ENCODE measurements around the gene RPS6KA3. TPM values are rescaled to one million over a fixed set of nuclear protein-coding genes. Genes with fewer than 3 reads are reported as not detected.

Gene RPS6KA3
- total RNA-seq, 1 experiment from 2014 or later = 9.2 TPM

DNA sequence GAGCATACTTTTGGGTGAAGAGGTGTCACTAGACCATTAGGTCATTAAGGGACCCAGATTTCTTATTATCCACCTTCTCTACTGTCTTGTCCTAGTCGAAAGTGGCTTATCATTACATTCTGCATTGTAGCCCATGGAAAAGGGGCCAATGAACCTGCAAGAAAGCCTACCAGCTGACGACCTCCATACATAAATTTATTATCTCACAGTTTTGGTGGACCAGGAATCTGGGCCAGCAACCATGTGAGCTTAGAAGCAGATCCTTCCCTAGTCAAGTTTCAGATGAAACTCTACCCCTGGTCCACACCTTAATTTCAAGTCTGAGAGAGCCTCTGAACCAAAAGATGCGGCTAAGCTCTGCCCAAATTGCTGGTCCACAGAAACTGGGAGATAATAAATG, 37.6 kb downstream of the RPS6KA3 start:
- Mint-ChIP-seq H3K27ac (no peak overlapping the region), H3K4me1 (peaks cover 7 to 13% of the 10 kb centered on the region in 2 experiments), H3K36me3 (ENCODE audit: insufficient read depth in 1 of 3, low read depth in 3 of 3) (peaks cover 9 to 34% (median 18%) of the 10 kb centered on the region in 3 experiments; a peak in 6 of 7 replicates), H3K4me3 (no peak overlapping the region), H3K27me3 (ENCODE audit: low read depth) (no peaks in the 10 kb centered on the region), H3K9me3 (peaks cover 55 to 57% of the 10 kb centered on the region in 2 experiments)
- DNase-seq = no peak
- peaks cover 20% of the 10 kb centered on the region for H3K9me3 ChIP-seq (ENCODE audit: control insufficient read depth, low read depth, low read length)
- H2BK5ac ChIP-seq (ENCODE audit: insufficient read length, low read length) = no peak overlapping the region
- H2AFZ ChIP-seq (ENCODE audit: low read length) = no peak overlapping the region
- no peak overlapping the region for H2BK15ac ChIP-seq (ENCODE audit: low read depth, low read length)
- no peak overlapping the region for H3K56ac ChIP-seq (ENCODE audit: insufficient read length, low read depth, low read length)
- H4K20me1 ChIP-seq (ENCODE audit: control insufficient read depth, insufficient read depth, insufficient read length) = no peaks in the 10 kb centered on the region
- no peak overlapping the region for H4K91ac ChIP-seq (ENCODE audit: insufficient read length, low read depth, low read length)
- H3K23ac ChIP-seq (ENCODE audit: insufficient read length, low read depth, low read length) = no peak overlapping the region
- H2BK20ac ChIP-seq (ENCODE audit: low read depth, low read length, poor library complexity, severe bottlenecking) = no peak overlapping the region
- no peak overlapping the region for H3K4me2 ChIP-seq (ENCODE audit: insufficient read depth, insufficient read length, low read length)
- no peak overlapping the region for H2AK5ac ChIP-seq (ENCODE audit: insufficient read length, low read length)
- H3K4me1 ChIP-seq (ENCODE audit: insufficient read depth, low read length) = no peaks in the 10 kb centered on the region; the same call in 1 of the 2 replicates
- H3K9ac ChIP-seq (ENCODE audit: extremely low read depth, insufficient read length, low read length) = no peak overlapping the region
- H3K27ac ChIP-seq (ENCODE audit: insufficient read length, low read depth, low read length) = no peak overlapping the region
- H2BK12ac ChIP-seq (ENCODE audit: insufficient read length, low read depth, low read length) = no peak overlapping the region
- no peaks in the 10 kb centered on the region for H3K79me2 ChIP-seq (ENCODE audit: insufficient read depth, low read length)
- no peak overlapping the region for H3T11ph ChIP-seq (ENCODE audit: low read length)
- TF ChIP-seq, protein P1, sequence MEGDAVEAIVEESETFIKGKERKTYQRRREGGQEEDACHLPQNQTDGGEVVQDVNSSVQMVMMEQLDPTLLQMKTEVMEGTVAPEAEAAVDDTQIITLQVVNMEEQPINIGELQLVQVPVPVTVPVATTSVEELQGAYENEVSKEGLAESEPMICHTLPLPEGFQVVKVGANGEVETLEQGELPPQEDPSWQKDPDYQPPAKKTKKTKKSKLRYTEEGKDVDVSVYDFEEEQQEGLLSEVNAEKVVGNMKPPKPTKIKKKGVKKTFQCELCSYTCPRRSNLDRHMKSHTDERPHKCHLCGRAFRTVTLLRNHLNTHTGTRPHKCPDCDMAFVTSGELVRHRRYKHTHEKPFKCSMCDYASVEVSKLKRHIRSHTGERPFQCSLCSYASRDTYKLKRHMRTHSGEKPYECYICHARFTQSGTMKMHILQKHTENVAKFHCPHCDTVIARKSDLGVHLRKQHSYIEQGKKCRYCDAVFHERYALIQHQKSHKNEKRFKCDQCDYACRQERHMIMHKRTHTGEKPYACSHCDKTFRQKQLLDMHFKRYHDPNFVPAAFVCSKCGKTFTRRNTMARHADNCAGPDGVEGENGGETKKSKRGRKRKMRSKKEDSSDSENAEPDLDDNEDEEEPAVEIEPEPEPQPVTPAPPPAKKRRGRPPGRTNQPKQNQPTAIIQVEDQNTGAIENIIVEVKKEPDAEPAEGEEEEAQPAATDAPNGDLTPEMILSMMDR (conservative IDR thresholded peaks at IDR 0.05) = no peak
- no peak overlapping the region for H3K4ac ChIP-seq (ENCODE audit: low read depth, low read length)
- no CpG with 5 or more reads among the region's 3 CpGs for WGBS (ENCODE audit: extremely low coverage, insufficient read length, low lambda C conversion rate)
- no peaks in the 10 kb centered on the region for H3K79me1 ChIP-seq (ENCODE audit: insufficient read depth, low read depth, low read length, poor library complexity, severe bottlenecking)
- H3K18ac ChIP-seq (ENCODE audit: insufficient read length, low read depth, low read length) = no peak overlapping the region
- H4K5ac ChIP-seq (ENCODE audit: insufficient read length, low read depth, low read length) = no peak overlapping the region
- no peak overlapping the region for H2BK120ac ChIP-seq (ENCODE audit: low read depth, low read length, poor library complexity, severe bottlenecking)
- H3K27me3 ChIP-seq (ENCODE audit: insufficient read depth, low read length) = no peaks in the 10 kb centered on the region
- H3K14ac ChIP-seq (ENCODE audit: insufficient read depth, low read length) = no peak overlapping the region
- no peaks in the 10 kb centered on the region for H3K23me2 ChIP-seq (ENCODE audit: insufficient read length, low read depth, low read length, poor library complexity, severe bottlenecking)
- H4K8ac ChIP-seq (replicated peaks; ENCODE audit: insufficient read length, low read depth, low read length) = no peak overlapping the region
